HG02943 (cell line): ENCODE data around the gene ALK.

ENCODE experiments used
- ATAC-seq: cut with Tn5 transposase; IDR thresholded peaks from one replicate; pipeline ENCODE4 v1.9.1; 2021; ENCODE audit warnings: mild to moderate bottlenecking, low read depth, moderate library complexity; ENCODE audit not compliant: unreplicated experiment

The ALK gene

GRCh38 chr2:29433128-29433527, 488.3 kb downstream of the ALK start:
- ATAC-seq = no peak

DNA sequence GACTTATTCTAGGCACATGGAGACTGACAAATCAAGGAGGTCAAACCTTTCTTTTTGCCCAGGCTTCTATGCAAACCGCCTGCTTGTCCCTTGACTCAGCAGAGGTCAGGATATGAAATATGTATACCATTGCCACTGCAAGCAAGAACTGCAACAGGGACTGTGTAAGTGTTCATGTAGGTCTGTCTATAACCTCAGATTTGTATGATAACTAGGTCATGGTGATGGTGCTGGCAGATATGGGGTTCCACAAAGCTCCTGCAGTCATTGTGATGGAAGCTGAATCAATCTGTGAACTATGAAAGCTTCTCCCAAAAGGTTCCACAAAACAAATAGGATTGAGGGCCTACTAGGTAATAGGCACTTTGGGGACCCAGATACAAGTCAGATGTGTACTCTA, 489.9 kb downstream of the ALK start:
- no peak for ATAC-seq

DNA sequence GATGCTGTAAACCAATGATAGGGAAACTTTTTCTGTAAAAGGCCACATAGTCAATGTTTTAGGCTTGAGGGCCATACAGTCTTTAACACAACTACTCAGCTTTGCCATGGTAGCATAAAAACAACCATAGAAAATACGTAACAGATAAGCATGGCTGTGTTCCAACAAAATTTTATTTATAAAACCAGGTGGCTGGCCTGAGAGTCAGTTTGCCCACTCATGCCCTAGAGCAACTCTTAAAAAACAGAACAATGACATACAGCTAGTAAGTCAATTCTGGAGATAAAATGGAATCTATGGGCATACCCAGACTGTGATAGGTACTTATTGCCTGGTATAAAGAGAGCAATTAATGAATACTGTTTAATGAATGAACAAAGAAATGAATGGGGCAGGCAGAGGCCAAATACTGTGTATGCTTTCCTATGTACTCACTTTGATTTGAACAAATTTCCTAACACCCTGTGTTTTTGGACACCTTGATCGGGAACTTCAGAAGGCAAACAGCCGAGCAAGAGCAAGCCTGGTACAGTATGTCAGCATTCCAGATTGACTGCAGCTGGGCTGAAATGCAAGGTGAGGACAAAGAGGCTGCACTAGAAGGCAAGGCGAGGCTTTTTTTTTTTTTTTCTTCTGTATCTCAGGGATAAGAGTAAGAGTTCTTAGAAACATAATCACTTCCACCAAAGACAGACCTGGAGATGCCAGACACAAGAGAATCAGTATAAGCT, 490.8 kb downstream of the ALK start:
- no peak for ATAC-seq

- ATAC-seq = no peak
These were observed 495.0 kb downstream of the ALK start for GRCh38 chr2:29426354-29426753.

DNA sequence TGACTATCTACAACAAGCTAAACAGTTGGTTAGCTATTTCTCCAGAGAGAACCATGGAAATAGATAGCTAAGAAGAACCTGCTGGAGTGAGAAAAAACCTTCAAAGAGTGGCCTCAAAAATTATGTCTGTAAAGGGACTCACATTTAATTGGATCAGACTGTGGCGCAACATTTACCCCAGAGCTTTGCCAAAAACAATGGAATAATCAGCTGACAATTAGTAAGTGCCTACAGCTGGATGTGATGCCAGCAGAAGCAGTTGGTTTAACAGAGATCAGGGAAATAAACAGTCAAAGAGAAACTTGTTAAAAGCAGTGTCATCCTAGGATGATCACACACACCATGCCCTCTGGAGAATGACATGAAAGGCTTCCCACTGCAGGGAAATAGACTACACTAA, 495.5 kb downstream of the ALK start:
- ATAC-seq = no peak

DNA sequence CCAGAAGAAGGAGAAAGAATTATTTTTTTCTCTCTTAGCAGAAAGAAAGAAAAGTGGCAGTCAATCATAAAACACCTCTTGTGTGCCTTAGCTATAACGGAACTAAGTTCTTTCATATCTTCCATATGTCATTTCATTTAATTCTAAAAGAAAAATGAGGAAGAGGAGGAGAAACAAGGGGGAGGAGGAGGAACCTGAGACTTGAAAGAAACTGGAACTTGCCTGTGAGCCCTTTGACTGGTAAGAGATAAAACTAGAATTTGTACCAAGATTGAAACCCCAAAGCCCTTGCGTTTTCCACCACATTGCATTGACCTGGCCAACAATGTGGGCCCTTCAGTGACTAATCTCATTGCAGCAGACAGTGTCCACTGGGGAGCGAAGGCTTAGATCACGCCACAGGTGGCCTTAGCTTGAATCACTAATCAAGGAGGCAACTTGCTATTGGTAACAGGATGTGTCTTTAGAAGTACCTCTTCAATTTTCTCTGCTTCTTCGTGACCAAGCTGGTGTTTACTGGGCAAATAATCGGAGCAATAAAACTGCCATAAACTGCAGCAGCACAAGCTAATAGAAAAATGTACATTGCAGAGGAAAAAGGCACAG, 498.2 kb downstream of the ALK start:
- no peak for ATAC-seq

DNA sequence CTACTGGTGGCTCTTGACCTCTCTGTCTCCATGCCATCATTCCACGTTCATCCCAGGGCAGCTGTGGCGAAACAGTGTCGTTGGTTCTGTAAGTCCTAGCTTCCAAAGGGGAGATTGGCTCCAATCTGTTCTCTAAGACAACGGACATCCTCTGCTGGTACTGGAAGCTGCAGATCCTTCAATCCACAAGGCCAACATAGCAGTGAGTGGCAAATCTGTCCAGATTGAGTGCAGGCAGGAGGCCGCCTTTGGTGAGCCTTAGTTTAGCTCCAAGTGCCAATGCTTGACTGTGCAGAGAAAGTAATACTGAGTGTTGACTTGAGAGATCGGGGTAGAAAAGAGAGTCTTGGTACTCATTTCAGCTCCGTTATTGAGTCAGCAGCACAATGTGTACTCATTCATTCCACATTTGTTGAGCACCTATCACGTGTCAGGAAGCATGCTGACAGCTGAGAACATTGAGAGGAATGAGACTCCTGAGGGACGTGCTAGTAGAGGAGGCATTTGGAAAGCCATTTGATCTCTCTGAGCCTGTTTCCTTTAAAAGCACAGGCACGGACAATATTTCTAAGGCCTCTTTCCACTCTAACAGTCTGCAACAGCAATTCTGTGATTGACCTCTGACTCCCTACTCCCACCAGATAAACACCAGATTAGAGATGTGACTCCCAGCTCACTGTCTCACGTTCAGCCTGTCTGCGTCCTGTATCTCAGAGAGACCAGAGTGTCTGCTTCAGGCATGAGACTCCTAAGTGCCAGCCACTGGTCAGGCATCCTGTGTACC, 500.2 kb downstream of the ALK start:
- no peak for ATAC-seq

- no peak for ATAC-seq
These were observed 500.9 kb downstream of the ALK start for GRCh38 chr2:29420464-29420863.

DNA sequence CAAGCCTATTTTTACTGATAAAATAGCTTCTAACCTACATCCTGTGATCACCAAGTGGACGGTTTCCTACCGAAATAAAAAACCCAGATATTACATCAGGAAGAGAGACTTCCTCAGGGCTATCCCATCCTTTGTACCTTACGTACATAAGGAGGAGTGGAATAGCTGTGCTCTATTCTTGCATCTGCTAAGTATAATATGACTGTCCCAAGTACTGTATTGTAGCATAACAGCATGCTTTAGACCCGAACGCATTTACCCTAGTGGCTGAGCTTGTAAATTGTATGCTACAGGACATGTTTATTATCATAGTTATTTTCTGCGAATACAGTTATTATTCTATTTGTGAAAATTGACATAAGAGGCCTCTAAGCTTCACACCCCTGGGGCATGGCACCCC, 503.8 kb downstream of the ALK start:
- ATAC-seq = no peak

GRCh38 chr2:29412197-29412925, 509.0 kb downstream of the ALK start:
- no peak for ATAC-seq

GRCh38 chr2:29405707-29406106, 515.7 kb downstream of the ALK start:
- ATAC-seq = no peak

GRCh38 chr2:29405266-29405665, 516.1 kb downstream of the ALK start:
- no peak for ATAC-seq

DNA sequence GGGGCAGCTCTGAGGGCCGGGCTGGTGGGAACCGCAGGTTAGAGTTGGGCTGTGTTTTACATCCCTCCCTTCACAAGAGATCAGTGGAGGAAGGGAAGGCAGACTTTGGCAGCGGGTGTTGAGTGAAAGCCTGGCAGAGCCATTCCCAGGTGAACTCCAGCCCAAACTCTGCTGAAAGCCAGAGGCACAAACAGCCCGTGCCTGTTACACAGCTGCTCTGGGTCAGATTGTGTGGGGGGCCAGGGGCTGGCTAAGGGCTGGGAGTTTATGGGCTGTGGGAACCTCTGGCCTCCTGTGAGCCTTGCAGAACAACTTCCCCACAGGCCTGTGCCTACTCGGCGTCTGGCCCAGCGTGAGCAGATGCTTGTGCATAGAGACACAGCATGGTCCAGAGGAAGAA, 519.4 kb downstream of the ALK start:
- ATAC-seq = no peak

DNA sequence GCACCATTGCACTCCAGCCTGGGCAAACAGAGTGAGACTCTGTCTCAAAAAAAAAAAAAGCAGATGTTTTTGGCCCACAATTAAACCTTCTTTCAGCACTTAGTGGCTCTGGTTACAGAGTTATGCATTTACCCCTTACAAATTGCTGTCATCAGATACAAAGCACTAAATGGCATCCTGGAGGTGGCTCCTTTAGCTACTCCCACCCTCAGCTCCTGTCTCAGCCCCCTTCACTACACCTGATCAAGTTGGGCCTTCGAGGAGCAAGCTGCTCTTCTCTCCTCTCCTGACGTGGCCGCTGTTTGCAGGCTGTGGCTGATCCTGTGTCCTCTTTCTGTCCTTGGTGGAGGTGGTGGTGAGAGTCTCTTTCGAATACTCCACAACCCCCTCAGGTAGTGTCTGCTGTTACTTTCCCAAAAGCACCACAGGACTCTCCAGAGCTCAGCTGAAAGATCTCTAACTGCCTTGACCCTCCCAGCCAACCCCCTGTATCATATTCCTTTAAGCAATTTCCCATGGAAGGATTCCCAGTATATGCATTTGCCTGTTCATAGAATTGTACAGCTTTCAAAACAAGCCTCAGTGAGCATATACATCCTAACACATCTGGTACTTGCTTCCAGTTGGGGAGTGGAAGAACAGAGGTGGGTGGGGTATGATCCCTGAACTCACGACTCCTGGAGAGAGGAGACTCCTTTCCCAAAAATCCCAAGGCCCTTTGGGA, 520.3 kb downstream of the ALK start:
- no peak for ATAC-seq

DNA sequence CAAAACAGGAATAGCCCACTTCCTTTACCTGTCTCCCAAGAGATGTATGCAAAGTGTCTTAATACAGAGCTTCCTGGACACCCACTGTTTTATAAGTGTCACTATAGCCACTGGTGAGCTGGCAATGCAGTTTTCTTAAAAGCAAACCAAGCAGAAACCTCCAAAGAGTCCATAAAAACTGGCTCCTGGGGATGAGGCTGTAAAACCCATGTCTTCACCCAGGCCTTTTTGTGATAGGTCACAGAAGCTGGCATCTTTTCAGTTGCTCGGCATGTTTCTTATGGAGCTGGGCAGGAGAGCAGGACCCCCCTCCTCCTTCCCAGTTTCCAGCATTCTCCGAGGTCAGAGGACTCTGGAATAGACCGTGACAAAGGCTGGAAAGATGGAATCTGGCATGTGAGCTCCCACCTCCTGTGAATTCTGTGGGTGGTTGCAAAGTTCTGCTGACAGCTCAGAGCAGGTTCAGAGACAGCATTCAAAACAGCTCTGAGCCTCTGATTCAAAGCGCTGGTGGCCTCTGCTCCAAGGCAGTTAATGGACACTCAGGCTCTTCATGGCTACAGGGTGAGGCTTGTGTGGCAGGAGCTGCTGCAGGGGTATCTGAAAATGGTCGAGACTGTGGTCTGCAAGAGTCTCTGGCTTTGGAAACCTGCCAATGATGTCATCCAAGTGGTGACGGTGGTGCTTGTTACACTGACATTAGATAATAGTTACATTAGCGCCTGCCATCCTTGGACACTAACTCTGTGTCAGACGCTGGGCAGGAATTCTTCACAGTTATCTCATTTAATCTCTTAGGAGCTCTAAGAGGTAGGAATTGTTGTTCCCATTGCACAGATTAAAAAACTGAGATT, 522.8 kb downstream of the ALK start:
- ATAC-seq = no peak

DNA sequence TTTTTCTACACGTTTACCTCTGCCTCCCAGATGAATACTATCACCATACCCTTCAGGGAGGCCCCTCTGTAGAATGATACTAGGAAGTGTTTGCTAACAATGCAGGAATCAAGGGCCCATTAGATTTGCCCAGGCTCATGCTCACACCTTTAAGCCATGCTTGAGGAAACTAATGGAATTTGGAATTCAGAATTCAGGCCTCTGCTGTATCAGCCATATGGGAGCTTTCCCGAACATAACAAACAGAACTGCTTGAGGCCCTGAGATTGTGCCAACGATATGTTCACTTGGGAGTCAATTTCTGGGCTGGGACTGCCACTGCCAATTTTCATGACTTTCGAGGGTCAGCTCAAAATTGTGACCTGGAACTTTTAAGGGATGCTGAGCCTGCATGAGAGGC, 523.7 kb downstream of the ALK start:
- ATAC-seq = no peak

- no peak for ATAC-seq
These were observed 524.3 kb downstream of the ALK start for GRCh38 chr2:29397039-29397438.

- ATAC-seq = no peak
These were observed 526.4 kb downstream of the ALK start for GRCh38 chr2:29394981-29395350.

- ATAC-seq = no peak
These were observed 526.9 kb downstream of the ALK start for GRCh38 chr2:29394311-29394980.
